HG03103 (cell line): ENCODE data around the gene DNAH6.

ENCODE experiments used
- ATAC-seq: cut with Tn5 transposase; IDR thresholded peaks from one replicate; pipeline ENCODE4 v1.9.1; 2021; ENCODE audit warnings: low read depth; ENCODE audit not compliant: unreplicated experiment

Gene DNAH6

GRCh38 chr2:84687498-84688149 is 171.3 kb downstream of the DNAH6 start:
- no peak for ATAC-seq

GRCh38 chr2:84690225-84690624 is 173.9 kb downstream of the DNAH6 start:
- no peak for ATAC-seq

GRCh38 chr2:84694088-84694622 is 177.9 kb downstream of the DNAH6 start:
- no peak for ATAC-seq

GRCh38 chr2:84697895-84698294 is 181.6 kb downstream of the DNAH6 start:
- ATAC-seq = no peak

GRCh38 chr2:84700006-84700405 is 183.7 kb downstream of the DNAH6 start:
- ATAC-seq = no peak

GRCh38 chr2:84701880-84702279 is 185.6 kb downstream of the DNAH6 start:
- no peak for ATAC-seq

GRCh38 chr2:84702941-84703340 is 186.6 kb downstream of the DNAH6 start:
- no peak for ATAC-seq

- ATAC-seq = no peak
Measured at GRCh38 chr2:84703831-84704230, 187.5 kb downstream of the DNAH6 start.

- no peak for ATAC-seq
Measured at GRCh38 chr2:84704505-84705244, 188.4 kb downstream of the DNAH6 start.

GRCh38 chr2:84705858-84706257 is 189.6 kb downstream of the DNAH6 start:
- no peak for ATAC-seq

- no peak for ATAC-seq
Measured at GRCh38 chr2:84708442-84708841, 192.1 kb downstream of the DNAH6 start.

- no peak for ATAC-seq
Measured at GRCh38 chr2:84711651-84712050, 195.4 kb downstream of the DNAH6 start.

GRCh38 chr2:84713441-84713840 is 197.1 kb downstream of the DNAH6 start:
- ATAC-seq = no peak

GRCh38 chr2:84716564-84716963 is 200.3 kb downstream of the DNAH6 start:
- no peak for ATAC-seq

GRCh38 chr2:84717302-84717701 is 201.0 kb downstream of the DNAH6 start:
- no peak for ATAC-seq

- ATAC-seq = no peak
Measured at GRCh38 chr2:84719434-84719833, 203.1 kb downstream of the DNAH6 start.

GRCh38 chr2:84723831-84724230 is 207.5 kb downstream of the DNAH6 start:
- ATAC-seq = no peak

GRCh38 chr2:84725717-84726116 is 209.4 kb downstream of the DNAH6 start:
- ATAC-seq = no peak

GRCh38 chr2:84727315-84727714 is 211.0 kb downstream of the DNAH6 start:
- no peak for ATAC-seq

GRCh38 chr2:84729224-84729623 is 212.9 kb downstream of the DNAH6 start:
- no peak for ATAC-seq

- ATAC-seq = no peak
Measured at GRCh38 chr2:84731185-84731584, 214.9 kb downstream of the DNAH6 start.
